A673 (cell line): Measurements from ENCODE around the gene ASPDH.

Source experiments
- EZH2 ChIP-seq: fragments of 200-600 bp; sonication (generic); IDR thresholded peaks from 2 replicates; pipeline ENCODE4 v1.6.1; 2017; ENCODE audit warnings: borderline replicate concordance, low read depth, mild to moderate bottlenecking, mixed read lengths, antibody characterized with exemption, low read length; ENCODE audit not compliant: poor library complexity, severe bottlenecking
- TF ChIP-seq, protein P1 (sequence below): fragments of 300-800, 200-600 bp; sonication (generic); conservative IDR thresholded peaks from 2 replicates; pipeline ENCODE4 v1.5.1; 2017; ENCODE audit warnings: low read depth, mild to moderate bottlenecking, antibody characterized with exemption, low read length, moderate library complexity, mixed read lengths

DNA sequence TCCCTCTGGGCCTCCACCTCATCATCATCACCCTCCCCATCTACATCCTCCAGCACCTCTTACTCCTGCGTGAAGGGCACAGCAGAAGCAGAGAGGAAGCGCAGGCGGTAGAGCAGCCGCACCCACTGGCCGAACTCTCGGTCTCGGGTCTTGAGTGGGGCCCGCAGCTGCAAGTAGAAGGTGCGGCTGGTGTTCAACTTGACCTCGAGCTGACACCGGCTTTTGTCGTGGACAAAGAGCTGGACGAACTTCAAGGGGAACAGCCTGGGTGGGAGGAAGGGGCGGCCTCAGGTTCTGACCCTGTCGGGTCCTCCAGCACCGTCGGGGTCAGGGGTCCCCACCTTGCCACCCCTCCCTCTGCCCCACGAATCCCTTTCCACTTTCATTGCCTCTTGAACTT is 46.1 kb downstream of the ASPDH start:
- TF ChIP-seq, protein P1, sequence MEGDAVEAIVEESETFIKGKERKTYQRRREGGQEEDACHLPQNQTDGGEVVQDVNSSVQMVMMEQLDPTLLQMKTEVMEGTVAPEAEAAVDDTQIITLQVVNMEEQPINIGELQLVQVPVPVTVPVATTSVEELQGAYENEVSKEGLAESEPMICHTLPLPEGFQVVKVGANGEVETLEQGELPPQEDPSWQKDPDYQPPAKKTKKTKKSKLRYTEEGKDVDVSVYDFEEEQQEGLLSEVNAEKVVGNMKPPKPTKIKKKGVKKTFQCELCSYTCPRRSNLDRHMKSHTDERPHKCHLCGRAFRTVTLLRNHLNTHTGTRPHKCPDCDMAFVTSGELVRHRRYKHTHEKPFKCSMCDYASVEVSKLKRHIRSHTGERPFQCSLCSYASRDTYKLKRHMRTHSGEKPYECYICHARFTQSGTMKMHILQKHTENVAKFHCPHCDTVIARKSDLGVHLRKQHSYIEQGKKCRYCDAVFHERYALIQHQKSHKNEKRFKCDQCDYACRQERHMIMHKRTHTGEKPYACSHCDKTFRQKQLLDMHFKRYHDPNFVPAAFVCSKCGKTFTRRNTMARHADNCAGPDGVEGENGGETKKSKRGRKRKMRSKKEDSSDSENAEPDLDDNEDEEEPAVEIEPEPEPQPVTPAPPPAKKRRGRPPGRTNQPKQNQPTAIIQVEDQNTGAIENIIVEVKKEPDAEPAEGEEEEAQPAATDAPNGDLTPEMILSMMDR = no peak
- no peak for TF ChIP-seq EZH2
